ENCODE results near the gene ZNF483. TPM values are rescaled to one million over a fixed set of nuclear protein-coding genes. Genes with fewer than 3 reads are reported as not detected.

ZNF483 gene
- total RNA-seq, 1 donor from 2014 or later = 2.5 TPM

GRCh38 chr9:111588846-111589245 is 63.9 kb downstream of the ZNF483 start:
- no peak overlapping the region for H3K4me2 ChIP-seq (ENCODE audit: low read length)
- Mint-ChIP-seq H3K36me3 (ENCODE audit: low read depth, unreplicated experiment) (peaks cover 15% of the 10 kb centered on the region), H3K9me3 (ENCODE audit: unreplicated experiment) (no peaks in the 10 kb centered on the region), H3K4me1 (ENCODE audit: low read depth, unreplicated experiment) (no peaks in the 10 kb centered on the region), H3K27ac (ENCODE audit: unreplicated experiment) (no peak overlapping the region), H3K4me3 (ENCODE audit: unreplicated experiment) (no peak overlapping the region), H3K27me3 (ENCODE audit: low read depth, unreplicated experiment) (no peaks in the 10 kb centered on the region)
- H2AFZ ChIP-seq (ENCODE audit: low read depth, low read length) = no peak overlapping the region
- no peaks in the 10 kb centered on the region for H3K27me3 ChIP-seq (ENCODE audit: insufficient read depth, low read length)
- DNase-seq (ENCODE audit: low read depth) = no peak
- no peak overlapping the region for H3K27ac ChIP-seq (ENCODE audit: low read depth, low read length)
- no peaks in the 10 kb centered on the region for H3K9me3 ChIP-seq (ENCODE audit: insufficient read depth, low read depth, low read length)
- H3K79me2 ChIP-seq (ENCODE audit: insufficient read depth, low read length) = no peaks in the 10 kb centered on the region
- no peak for FAIRE-seq
- no peak overlapping the region for H3K9ac ChIP-seq (ENCODE audit: low read length)
- TF ChIP-seq EZH2 (IDR thresholded peaks at IDR 0.05; ENCODE audit: insufficient read depth, low read length) (no peak), CTCF (IDR thresholded peaks at IDR 0.05; ENCODE audit: insufficient read depth, low read depth, low read length) (no peak)
- peaks cover 13% of the 10 kb centered on the region for H3K36me3 ChIP-seq (ENCODE audit: insufficient read depth, low read length)
- H3K4me1 ChIP-seq (ENCODE audit: insufficient read depth, low read length) = no peaks in the 10 kb centered on the region
- H3K4me3 ChIP-seq (ENCODE audit: insufficient read depth, low read depth, low read length) = no peak overlapping the region
- no peaks in the 10 kb centered on the region for H4K20me1 ChIP-seq (ENCODE audit: insufficient read depth, low read length)

GRCh38 chr9:111597852-111598732 is 73.1 kb downstream of the ZNF483 start:
- Histone ChIP-seq H3K4me1 (ENCODE audit: insufficient read depth, low read length) (no peaks in the 10 kb centered on the region), H4K20me1 (ENCODE audit: insufficient read depth, low read length) (peaks cover 6% of the 10 kb centered on the region), H3K79me2 (ENCODE audit: insufficient read depth, low read length) (peaks cover 2% of the 10 kb centered on the region), H3K27me3 (ENCODE audit: insufficient read depth, low read length) (no peaks in the 10 kb centered on the region), H3K9ac (ENCODE audit: low read length) (peak overlapping the region; percentile 79), H3K36me3 (ENCODE audit: insufficient read depth, low read length) (peaks cover 11% of the 10 kb centered on the region), H2AFZ (ENCODE audit: low read depth, low read length) (peak overlapping the region; percentile 66), H3K4me2 (ENCODE audit: low read length) (peak overlapping the region; percentile 91), H3K4me3 (ENCODE audit: insufficient read depth, low read depth, low read length) (peak overlapping the region; percentile 70), H3K27ac (ENCODE audit: low read depth, low read length) (peak overlapping the region; percentile 65), H3K9me3 (ENCODE audit: insufficient read depth, low read depth, low read length) (no peaks in the 10 kb centered on the region)
- Mint-ChIP-seq H3K27me3 (ENCODE audit: low read depth, unreplicated experiment) (no peaks in the 10 kb centered on the region), H3K36me3 (ENCODE audit: low read depth, unreplicated experiment) (no peaks in the 10 kb centered on the region), H3K4me1 (ENCODE audit: low read depth, unreplicated experiment) (no peaks in the 10 kb centered on the region), H3K4me3 (ENCODE audit: unreplicated experiment) (peak overlapping the region; percentile 97), H3K9me3 (ENCODE audit: unreplicated experiment) (peaks cover 2% of the 10 kb centered on the region), H3K27ac (ENCODE audit: unreplicated experiment) (peak overlapping the region; percentile 69)
- DNase-seq (ENCODE audit: low read depth) = peak; percentile 40
- no peak for FAIRE-seq
- peak; percentile 55 for TF ChIP-seq CTCF (IDR thresholded peaks at IDR 0.05; ENCODE audit: insufficient read depth, low read depth, low read length)
- TF ChIP-seq EZH2 (IDR thresholded peaks at IDR 0.05; ENCODE audit: insufficient read depth, low read length) = no peak

- peaks cover 6% of the 10 kb centered on the region for H4K20me1 ChIP-seq (ENCODE audit: insufficient read depth, low read length)
- H3K79me2 ChIP-seq (ENCODE audit: insufficient read depth, low read length) = peaks cover 2% of the 10 kb centered on the region
- no peaks in the 10 kb centered on the region for H3K9me3 ChIP-seq (ENCODE audit: insufficient read depth, low read depth, low read length)
- TF ChIP-seq CTCF (IDR thresholded peaks at IDR 0.05; ENCODE audit: insufficient read depth, low read depth, low read length) (no peak), EZH2 (IDR thresholded peaks at IDR 0.05; ENCODE audit: insufficient read depth, low read length) (no peak)
- no peaks in the 10 kb centered on the region for H3K4me1 ChIP-seq (ENCODE audit: insufficient read depth, low read length)
- peak overlapping the region; percentile 79 for H3K9ac ChIP-seq (ENCODE audit: low read length)
- H3K27me3 ChIP-seq (ENCODE audit: insufficient read depth, low read length) = no peaks in the 10 kb centered on the region
- H3K27ac Mint-ChIP-seq (ENCODE audit: unreplicated experiment) = peak overlapping the region; percentile 69
- H3K9me3 Mint-ChIP-seq (ENCODE audit: unreplicated experiment) = peaks cover 2% of the 10 kb centered on the region
- peak overlapping the region; percentile 91 for H3K4me2 ChIP-seq (ENCODE audit: low read length)
- peak overlapping the region; percentile 70 for H3K4me3 ChIP-seq (ENCODE audit: insufficient read depth, low read depth, low read length)
- H3K27me3 Mint-ChIP-seq (ENCODE audit: low read depth, unreplicated experiment) = peaks cover 1% of the 10 kb centered on the region
- DNase-seq (ENCODE audit: low read depth) = peak; percentile 19
- H3K4me3 Mint-ChIP-seq (ENCODE audit: unreplicated experiment) = peak overlapping the region; percentile 97
- no peak for FAIRE-seq
- H3K27ac ChIP-seq (ENCODE audit: low read depth, low read length) = peak overlapping the region; percentile 65
- H3K36me3 Mint-ChIP-seq (ENCODE audit: low read depth, unreplicated experiment) = no peaks in the 10 kb centered on the region
- H2AFZ ChIP-seq (ENCODE audit: low read depth, low read length) = peak overlapping the region; percentile 61
- H3K36me3 ChIP-seq (ENCODE audit: insufficient read depth, low read length) = peaks cover 11% of the 10 kb centered on the region
- H3K4me1 Mint-ChIP-seq (ENCODE audit: low read depth, unreplicated experiment) = no peaks in the 10 kb centered on the region
Measured at GRCh38 chr9:111598733-111599091, 73.7 kb downstream of the ZNF483 start.
